Measurements from ENCODE around the gene LPAR1.

LPAR1 gene

GRCh38 chr9:110947491-110948044 lies 90.7 kb downstream of the LPAR1 start:
- FAIRE-seq (peak; percentile 14), DNase-seq (ENCODE audit: insufficient read length) (no peak)
- TF ChIP-seq POLR2A (IDR thresholded peaks at IDR 0.05; ENCODE audit: low read depth, low read length) (no peak), POLR2AphosphoS5 (IDR thresholded peaks at IDR 0.05; ENCODE audit: low read depth, low read length) (no peak), TAF1 (IDR thresholded peaks at IDR 0.05; ENCODE audit: borderline replicate concordance, low read depth, low read length) (no peak)

- no peak for DNase-seq (ENCODE audit: insufficient read length)
- no peak for FAIRE-seq
- TF ChIP-seq POLR2AphosphoS5 (IDR thresholded peaks at IDR 0.05; ENCODE audit: low read depth, low read length) (no peak), TAF1 (IDR thresholded peaks at IDR 0.05; ENCODE audit: borderline replicate concordance, low read depth, low read length) (no peak), POLR2A (IDR thresholded peaks at IDR 0.05; ENCODE audit: low read depth, low read length) (no peak)
Measured at GRCh38 chr9:110942522-110942921, 95.7 kb downstream of the LPAR1 start.

GRCh38 chr9:110940951-110941557 lies 97.2 kb downstream of the LPAR1 start:
- FAIRE-seq (no peak), DNase-seq (ENCODE audit: insufficient read length) (no peak)
- TF ChIP-seq POLR2A (IDR thresholded peaks at IDR 0.05; ENCODE audit: low read depth, low read length) (no peak), POLR2AphosphoS5 (IDR thresholded peaks at IDR 0.05; ENCODE audit: low read depth, low read length) (no peak), TAF1 (IDR thresholded peaks at IDR 0.05; ENCODE audit: borderline replicate concordance, low read depth, low read length) (no peak)

- FAIRE-seq, result no peak
- no peak for DNase-seq (ENCODE audit: insufficient read length)
- TF ChIP-seq TAF1 (IDR thresholded peaks at IDR 0.05; ENCODE audit: borderline replicate concordance, low read depth, low read length) (no peak), POLR2AphosphoS5 (IDR thresholded peaks at IDR 0.05; ENCODE audit: low read depth, low read length) (no peak), POLR2A (IDR thresholded peaks at IDR 0.05; ENCODE audit: low read depth, low read length) (no peak)
Measured at GRCh38 chr9:110939573-110939972, 98.7 kb downstream of the LPAR1 start.

GRCh38 chr9:110939047-110939446 lies 99.2 kb downstream of the LPAR1 start:
- DNase-seq (ENCODE audit: insufficient read length), result no peak
- FAIRE-seq, result no peak
- TF ChIP-seq POLR2A (IDR thresholded peaks at IDR 0.05; ENCODE audit: low read depth, low read length), result no peak
- no peak for TF ChIP-seq TAF1 (IDR thresholded peaks at IDR 0.05; ENCODE audit: borderline replicate concordance, low read depth, low read length)
- no peak for TF ChIP-seq POLR2AphosphoS5 (IDR thresholded peaks at IDR 0.05; ENCODE audit: low read depth, low read length)

GRCh38 chr9:110938242-110938641 lies 100.0 kb downstream of the LPAR1 start:
- FAIRE-seq (peak; percentile 40), DNase-seq (ENCODE audit: insufficient read length) (no peak)
- TF ChIP-seq POLR2AphosphoS5 (IDR thresholded peaks at IDR 0.05; ENCODE audit: low read depth, low read length) (no peak), TAF1 (IDR thresholded peaks at IDR 0.05; ENCODE audit: borderline replicate concordance, low read depth, low read length) (no peak), POLR2A (IDR thresholded peaks at IDR 0.05; ENCODE audit: low read depth, low read length) (no peak)

GRCh38 chr9:110936719-110937452 lies 101.4 kb downstream of the LPAR1 start:
- TF ChIP-seq POLR2A (IDR thresholded peaks at IDR 0.05; ENCODE audit: low read depth, low read length), result no peak
- no peak for TF ChIP-seq TAF1 (IDR thresholded peaks at IDR 0.05; ENCODE audit: borderline replicate concordance, low read depth, low read length)
- TF ChIP-seq POLR2AphosphoS5 (IDR thresholded peaks at IDR 0.05; ENCODE audit: low read depth, low read length), result no peak
- DNase-seq (ENCODE audit: insufficient read length), result no peak
- FAIRE-seq, result no peak

GRCh38 chr9:110936237-110936636 lies 102.0 kb downstream of the LPAR1 start:
- TF ChIP-seq POLR2AphosphoS5 (IDR thresholded peaks at IDR 0.05; ENCODE audit: low read depth, low read length) (no peak), TAF1 (IDR thresholded peaks at IDR 0.05; ENCODE audit: borderline replicate concordance, low read depth, low read length) (no peak), POLR2A (IDR thresholded peaks at IDR 0.05; ENCODE audit: low read depth, low read length) (no peak)
- DNase-seq (ENCODE audit: insufficient read length), result no peak
- FAIRE-seq, result no peak

- TF ChIP-seq POLR2A (IDR thresholded peaks at IDR 0.05; ENCODE audit: low read depth, low read length) (no peak), POLR2AphosphoS5 (IDR thresholded peaks at IDR 0.05; ENCODE audit: low read depth, low read length) (no peak), TAF1 (IDR thresholded peaks at IDR 0.05; ENCODE audit: borderline replicate concordance, low read depth, low read length) (no peak)
- FAIRE-seq (no peak), DNase-seq (ENCODE audit: insufficient read length) (no peak)
Measured at GRCh38 chr9:110935829-110936228, 102.4 kb downstream of the LPAR1 start.

- FAIRE-seq (peak; percentile 87), DNase-seq (ENCODE audit: insufficient read length) (no peak)
- no peak for TF ChIP-seq POLR2AphosphoS5 (IDR thresholded peaks at IDR 0.05; ENCODE audit: low read depth, low read length)
- no peak for TF ChIP-seq POLR2A (IDR thresholded peaks at IDR 0.05; ENCODE audit: low read depth, low read length)
- TF ChIP-seq TAF1 (IDR thresholded peaks at IDR 0.05; ENCODE audit: borderline replicate concordance, low read depth, low read length), result no peak
Measured at GRCh38 chr9:110933350-110934001, 104.8 kb downstream of the LPAR1 start.

- FAIRE-seq (peak; percentile 70), DNase-seq (ENCODE audit: insufficient read length) (no peak)
- no peak for TF ChIP-seq POLR2AphosphoS5 (IDR thresholded peaks at IDR 0.05; ENCODE audit: low read depth, low read length)
Measured at GRCh38 chr9:110932863-110933262, 105.4 kb downstream of the LPAR1 start.
